Calu3 (cell line): ENCODE data around the gene MLF2. TPM values are rescaled to one million over a fixed set of nuclear protein-coding genes. Genes with fewer than 3 reads are reported as not detected.

Experiments used
- BruUV-seq: library from RNA; stranded (reverse); fragments of 400-500 nt; replicated peaks from 2 replicates; lab custom pipeline; 2021; lab: Mats Ljungman, UMichigan
- CTCF ChIA-PET: fragments of 300-600 bp; sonication (Branson Sonifier 250); formaldehyde crosslinking; loops from one replicate; lab custom pipeline; 2022; ENCODE audit warnings: antibody characterized with exemption; lab: Charles Lee
- DNase-seq: peaks from one replicate; pipeline ENCODE4 v3.0.0; 2022
- H3K27ac Mint-ChIP-seq: one replicate; pipeline ENCODE4 v1.8.0; 2022; ENCODE audit warnings: mixed read lengths; ENCODE audit not compliant: unreplicated experiment
- H3K27me3 Mint-ChIP-seq: one replicate; pipeline ENCODE4 v1.8.0; 2022; ENCODE audit warnings: mixed read lengths; ENCODE audit not compliant: unreplicated experiment
- H3K36me3 Mint-ChIP-seq: one replicate; pipeline ENCODE4 v1.8.0; 2022; ENCODE audit warnings: mild to moderate bottlenecking, moderate library complexity, mixed read lengths; ENCODE audit not compliant: insufficient read depth, unreplicated experiment
- H3K4me1 Mint-ChIP-seq: one replicate; pipeline ENCODE4 v1.8.0; 2022; ENCODE audit warnings: mild to moderate bottlenecking, low read depth, mixed read lengths; ENCODE audit not compliant: unreplicated experiment
- H3K4me3 Mint-ChIP-seq: one replicate; pipeline ENCODE4 v1.8.0; 2022; ENCODE audit warnings: mild to moderate bottlenecking, low read depth, moderate library complexity, mixed read lengths; ENCODE audit not compliant: unreplicated experiment
- H3K9me3 Mint-ChIP-seq: one replicate; pipeline ENCODE4 v1.8.0; 2022; ENCODE audit warnings: low read depth, mixed read lengths; ENCODE audit not compliant: unreplicated experiment
- intact Hi-C: fragments of 100-400 bp; cut with micrococcal nuclease; formaldehyde crosslinking; loops from one replicate; pipeline ENCODE4 v1.10.0; 2022; ENCODE audit not compliant: unreplicated experiment
- total RNA-seq: library from RNA; stranded (reverse); gene quantifications from 2 replicates; pipeline ENCODE4 v1.2.3, GENCODE V29; 2022
- TF ChIP-seq, protein P1 (sequence below): fragments of 200-600 bp; IDR thresholded peaks from one replicate; pipeline ENCODE4 v1.8.0; 2022; ENCODE audit warnings: antibody characterized with exemption; ENCODE audit not compliant: unreplicated experiment

The MLF2 gene
- total RNA-seq, 1 experiment from 2014 or later, result 176 TPM

DNA sequence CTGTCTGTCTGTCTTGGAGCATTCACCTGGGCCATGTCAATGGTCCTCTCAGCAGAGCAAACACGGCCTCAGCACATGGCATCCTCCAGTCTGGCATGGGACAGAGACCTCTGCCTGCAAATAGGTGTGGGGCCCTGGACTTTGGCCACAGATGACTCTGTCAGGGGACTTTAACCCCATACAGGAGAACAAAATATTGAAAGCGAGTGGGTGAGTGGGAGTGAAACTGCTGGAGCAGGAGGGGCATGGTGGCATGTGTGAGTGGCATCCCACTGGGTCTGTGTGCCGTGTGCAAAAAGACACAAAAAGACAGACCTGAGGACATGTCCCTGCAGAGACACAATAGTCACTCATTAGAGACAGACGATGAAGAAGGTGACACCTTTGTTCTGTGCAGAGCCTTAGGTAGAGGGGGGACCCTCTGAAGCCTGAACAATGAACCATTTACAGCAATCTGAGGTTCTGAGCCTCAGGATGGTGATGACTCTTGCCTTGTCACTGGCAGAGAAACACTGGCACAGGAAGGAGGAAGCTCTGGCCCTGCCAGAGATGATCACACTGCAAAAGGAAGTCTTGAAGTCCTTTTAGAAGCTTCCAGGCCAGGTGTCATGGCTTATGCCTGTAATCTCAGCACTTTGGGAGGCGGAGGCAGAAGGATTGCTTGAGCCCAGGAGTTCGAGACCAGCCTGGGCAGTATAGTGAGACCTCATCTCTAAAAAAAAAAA lies 26.9 kb upstream of the MLF2 start:
- intact Hi-C loops, result loop anchor here (1.0 to 2.0 kb wide), 2 partner anchors 27 to 45 kb away; partner anchors contain the start of gene MLF2
- Mint-ChIP-seq H3K27ac (no peak overlapping the region), H3K36me3 (no peaks in the 10 kb centered on the region), H3K27me3 (peaks cover 58% of the 10 kb centered on the region), H3K9me3 (no peaks in the 10 kb centered on the region), H3K4me1 (peaks cover 31% of the 10 kb centered on the region), H3K4me3 (no peak overlapping the region)
- BruUV-seq, result no TSS peak
- TF ChIP-seq, protein P1, sequence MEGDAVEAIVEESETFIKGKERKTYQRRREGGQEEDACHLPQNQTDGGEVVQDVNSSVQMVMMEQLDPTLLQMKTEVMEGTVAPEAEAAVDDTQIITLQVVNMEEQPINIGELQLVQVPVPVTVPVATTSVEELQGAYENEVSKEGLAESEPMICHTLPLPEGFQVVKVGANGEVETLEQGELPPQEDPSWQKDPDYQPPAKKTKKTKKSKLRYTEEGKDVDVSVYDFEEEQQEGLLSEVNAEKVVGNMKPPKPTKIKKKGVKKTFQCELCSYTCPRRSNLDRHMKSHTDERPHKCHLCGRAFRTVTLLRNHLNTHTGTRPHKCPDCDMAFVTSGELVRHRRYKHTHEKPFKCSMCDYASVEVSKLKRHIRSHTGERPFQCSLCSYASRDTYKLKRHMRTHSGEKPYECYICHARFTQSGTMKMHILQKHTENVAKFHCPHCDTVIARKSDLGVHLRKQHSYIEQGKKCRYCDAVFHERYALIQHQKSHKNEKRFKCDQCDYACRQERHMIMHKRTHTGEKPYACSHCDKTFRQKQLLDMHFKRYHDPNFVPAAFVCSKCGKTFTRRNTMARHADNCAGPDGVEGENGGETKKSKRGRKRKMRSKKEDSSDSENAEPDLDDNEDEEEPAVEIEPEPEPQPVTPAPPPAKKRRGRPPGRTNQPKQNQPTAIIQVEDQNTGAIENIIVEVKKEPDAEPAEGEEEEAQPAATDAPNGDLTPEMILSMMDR, result no peak
- DNase-seq, result no peak
- CTCF ChIA-PET, result interaction anchor here (0.7 kb wide), 1 partner anchor 35 kb away, joined by 5 read pairs; no protein-coding TSS in a partner anchor

- H3K9me3 Mint-ChIP-seq, result no peaks in the 10 kb centered on the region
- intact Hi-C loops, result loop anchor here (1.0 to 2.0 kb wide), 2 partner anchors 26 to 44 kb away; partner anchors contain the start of gene MLF2
- no peaks in the 10 kb centered on the region for H3K36me3 Mint-ChIP-seq
- H3K27me3 Mint-ChIP-seq, result peaks cover 67% of the 10 kb centered on the region
- peak; percentile 96 for DNase-seq
- peak overlapping the region; percentile 70 for H3K4me3 Mint-ChIP-seq
- peaks cover 35% of the 10 kb centered on the region for H3K4me1 Mint-ChIP-seq
- TF ChIP-seq, protein P1, result peak; percentile 91
- CTCF ChIA-PET, result interaction anchor here (0.8 to 1.1 kb wide), 4 partner anchors 13 to 79 kb away, joined by 3 to 8 read pairs (median 4); partner anchors contain the start of genes MLF2 and PTMS
- no peak overlapping the region for H3K27ac Mint-ChIP-seq
- BruUV-seq, result no TSS peak
These were observed 25.9 kb upstream of the MLF2 start for GRCh38 chr12:6778574-6779550.

DNA sequence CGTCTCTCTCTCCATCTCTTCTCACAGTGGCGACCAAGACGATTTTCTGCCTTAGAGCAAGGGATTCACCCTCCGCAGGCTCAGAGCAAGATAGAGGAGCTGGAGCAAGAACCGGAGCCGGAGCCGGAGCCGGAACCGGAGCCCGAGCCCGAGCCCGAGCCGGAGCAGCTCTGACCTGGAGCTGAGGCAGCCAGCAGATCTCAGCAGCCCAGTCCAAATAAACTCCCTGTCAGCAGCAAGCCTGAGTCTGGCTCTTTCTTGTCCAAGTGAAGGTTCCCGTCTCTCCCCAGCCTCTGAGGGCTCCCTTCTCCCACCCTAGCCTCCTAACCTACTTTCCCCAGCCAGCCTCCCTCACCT lies 25.3 kb upstream of the MLF2 start:
- Mint-ChIP-seq H3K9me3 (no peaks in the 10 kb centered on the region), H3K4me1 (peaks cover 35% of the 10 kb centered on the region), H3K4me3 (peak overlapping the region; percentile 70), H3K27ac (no peak overlapping the region), H3K27me3 (peaks cover 67% of the 10 kb centered on the region), H3K36me3 (no peaks in the 10 kb centered on the region)
- BruUV-seq, result no TSS peak
- CTCF ChIA-PET, result interaction anchor here (0.5 to 1.1 kb wide), 5 partner anchors 12 to 398 kb away, joined by 3 to 8 read pairs (median 4); partner anchors contain the start of genes MLF2 and PTMS
- TF ChIP-seq, protein P1, result no peak
- DNase-seq, result no peak
- intact Hi-C loops, result loop anchor here (2.0 kb wide), 1 partner anchor 25 kb away; the partner anchor contains the start of gene MLF2

- peaks cover 70% of the 10 kb centered on the region for H3K27me3 Mint-ChIP-seq
- peaks cover 35% of the 10 kb centered on the region for H3K4me1 Mint-ChIP-seq
- intact Hi-C loops, result no loop called here
- TF ChIP-seq, protein P1, result no peak
- H3K4me3 Mint-ChIP-seq, result no peak overlapping the region
- CTCF ChIA-PET, result interaction anchor here (0.9 kb wide), 1 partner anchor 10 kb away, joined by 3 read pairs; no protein-coding TSS in a partner anchor
- no peak overlapping the region for H3K27ac Mint-ChIP-seq
- no peaks in the 10 kb centered on the region for H3K36me3 Mint-ChIP-seq
- no peak for DNase-seq
- H3K9me3 Mint-ChIP-seq, result no peaks in the 10 kb centered on the region
- no TSS peak for BruUV-seq
These were observed 24.4 kb upstream of the MLF2 start for GRCh38 chr12:6777386-6777785.
